LNCAP (cell line): ENCODE results near the gene IFI6.

Source experiments
- TF ChIP-seq, protein P1 (sequence below): fragments of 450-650 bp; IDR thresholded peaks from 2 replicates; pipeline ENCODE4 v1.5.1; 2017; ENCODE audit warnings: mild to moderate bottlenecking

IFI6 gene

DNA sequence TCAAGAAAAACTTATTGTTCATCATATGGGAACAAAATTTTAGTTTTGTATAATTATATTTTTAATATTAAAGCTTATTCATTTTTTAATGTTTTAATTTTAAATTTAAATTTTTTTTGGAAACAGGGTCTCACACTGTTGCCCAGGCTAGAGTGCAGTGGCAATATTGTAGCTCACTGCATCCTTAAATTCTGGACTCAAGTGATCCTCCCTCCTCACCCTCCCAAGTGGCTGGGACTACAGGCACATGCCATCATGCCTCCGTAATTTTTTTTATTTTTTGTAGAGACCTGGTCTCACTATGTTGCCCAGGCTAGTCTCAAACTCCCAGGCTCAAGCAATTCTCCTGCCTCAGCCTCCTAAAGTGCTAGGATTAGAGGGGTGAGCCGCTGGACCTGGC is 33.6 kb upstream of the IFI6 start:
- TF ChIP-seq, protein P1, sequence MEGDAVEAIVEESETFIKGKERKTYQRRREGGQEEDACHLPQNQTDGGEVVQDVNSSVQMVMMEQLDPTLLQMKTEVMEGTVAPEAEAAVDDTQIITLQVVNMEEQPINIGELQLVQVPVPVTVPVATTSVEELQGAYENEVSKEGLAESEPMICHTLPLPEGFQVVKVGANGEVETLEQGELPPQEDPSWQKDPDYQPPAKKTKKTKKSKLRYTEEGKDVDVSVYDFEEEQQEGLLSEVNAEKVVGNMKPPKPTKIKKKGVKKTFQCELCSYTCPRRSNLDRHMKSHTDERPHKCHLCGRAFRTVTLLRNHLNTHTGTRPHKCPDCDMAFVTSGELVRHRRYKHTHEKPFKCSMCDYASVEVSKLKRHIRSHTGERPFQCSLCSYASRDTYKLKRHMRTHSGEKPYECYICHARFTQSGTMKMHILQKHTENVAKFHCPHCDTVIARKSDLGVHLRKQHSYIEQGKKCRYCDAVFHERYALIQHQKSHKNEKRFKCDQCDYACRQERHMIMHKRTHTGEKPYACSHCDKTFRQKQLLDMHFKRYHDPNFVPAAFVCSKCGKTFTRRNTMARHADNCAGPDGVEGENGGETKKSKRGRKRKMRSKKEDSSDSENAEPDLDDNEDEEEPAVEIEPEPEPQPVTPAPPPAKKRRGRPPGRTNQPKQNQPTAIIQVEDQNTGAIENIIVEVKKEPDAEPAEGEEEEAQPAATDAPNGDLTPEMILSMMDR, result no peak

DNA sequence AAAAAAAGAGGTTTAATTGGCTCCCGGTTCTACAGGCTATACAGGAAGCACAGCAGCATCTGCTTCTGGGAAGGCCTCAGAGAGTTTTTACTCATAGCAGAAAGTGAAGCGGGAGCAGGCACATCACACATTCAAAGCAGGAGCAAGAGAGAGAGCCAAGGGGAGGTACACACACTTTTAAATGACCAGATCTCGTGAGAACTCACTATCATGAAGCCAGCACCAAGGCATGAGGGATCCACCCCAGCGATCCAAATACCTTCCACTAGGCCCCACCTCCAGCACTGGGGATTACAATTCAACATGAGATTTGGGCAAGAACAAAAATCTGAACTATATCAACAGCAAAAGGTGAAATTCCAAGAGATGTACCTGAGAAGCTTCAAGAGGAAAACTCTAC is 33.0 kb upstream of the IFI6 start:
- TF ChIP-seq, protein P1, result no peak

DNA sequence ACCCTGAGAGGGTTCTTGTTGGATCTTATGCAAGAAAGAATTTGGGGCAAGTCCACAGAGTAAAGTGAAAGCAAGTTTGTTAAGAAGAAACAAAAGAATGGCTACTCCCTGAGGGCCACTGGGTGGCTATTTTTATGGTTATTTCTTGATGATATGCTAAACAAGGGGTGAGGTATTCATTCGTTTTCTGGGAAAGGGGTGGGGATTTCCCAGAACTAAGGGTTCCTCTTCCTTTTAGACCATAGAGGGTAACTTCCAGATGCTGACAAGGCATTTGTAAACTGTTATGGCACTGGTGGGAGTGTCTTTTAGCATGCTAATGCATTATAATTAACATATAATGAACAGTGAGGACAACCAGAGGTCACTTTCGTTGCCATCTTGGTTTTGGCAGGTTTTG is 18.2 kb upstream of the IFI6 start:
- TF ChIP-seq, protein P1, result no peak

DNA sequence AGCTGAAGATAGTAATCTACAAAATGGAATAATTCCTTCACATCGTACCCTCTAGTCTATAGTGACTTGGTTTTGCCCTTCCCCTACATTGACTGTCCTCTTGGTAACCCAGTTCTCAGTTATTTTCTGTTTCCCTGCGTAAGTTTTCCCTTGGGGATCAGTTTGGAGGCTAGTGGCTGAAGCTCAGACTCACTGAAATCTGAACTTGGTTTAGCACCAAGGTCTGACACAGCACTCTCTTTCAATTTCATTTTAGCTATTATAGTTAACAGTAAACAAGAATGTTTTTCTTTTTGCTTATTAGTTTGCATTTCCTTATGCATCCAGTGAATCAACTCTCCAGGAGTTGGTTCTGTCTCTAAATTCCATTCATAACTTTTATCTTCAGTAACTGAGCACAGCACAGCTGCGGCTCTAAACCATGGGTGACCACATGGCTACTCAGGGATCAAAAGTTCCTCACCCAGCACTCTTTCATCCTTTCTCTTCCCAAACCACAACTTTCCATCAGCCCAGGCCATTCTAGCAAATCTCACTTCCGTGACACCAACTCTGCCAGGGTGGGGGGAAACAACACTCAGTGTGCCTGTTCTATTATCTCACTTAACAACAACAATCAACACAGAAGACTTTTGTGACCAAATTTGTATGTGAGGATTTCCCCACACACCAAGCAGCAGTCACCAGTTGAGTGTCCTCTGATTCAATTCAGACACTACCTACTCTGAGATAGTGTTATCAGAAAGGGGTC is 17.6 kb upstream of the IFI6 start:
- TF ChIP-seq, protein P1, result no peak

DNA sequence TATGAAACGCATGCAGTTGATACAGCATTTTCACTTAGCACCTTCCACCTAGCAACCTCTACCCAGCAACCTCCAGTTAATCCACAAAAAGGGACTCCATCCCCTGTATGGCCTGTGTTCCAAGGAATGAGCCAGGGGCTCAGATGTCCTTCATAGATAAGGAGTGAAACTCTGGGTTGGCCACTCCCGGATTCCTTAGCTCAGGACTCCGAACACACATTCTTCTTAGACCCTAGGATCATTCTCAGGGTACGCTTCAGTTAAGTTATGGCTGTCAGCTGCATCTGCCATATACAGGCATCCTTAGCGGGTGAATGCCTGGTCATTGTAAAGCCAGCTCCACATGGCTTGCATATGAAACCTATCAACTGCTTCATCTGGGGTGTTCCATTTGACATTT is 15.9 kb upstream of the IFI6 start:
- TF ChIP-seq, protein P1, result no peak

DNA sequence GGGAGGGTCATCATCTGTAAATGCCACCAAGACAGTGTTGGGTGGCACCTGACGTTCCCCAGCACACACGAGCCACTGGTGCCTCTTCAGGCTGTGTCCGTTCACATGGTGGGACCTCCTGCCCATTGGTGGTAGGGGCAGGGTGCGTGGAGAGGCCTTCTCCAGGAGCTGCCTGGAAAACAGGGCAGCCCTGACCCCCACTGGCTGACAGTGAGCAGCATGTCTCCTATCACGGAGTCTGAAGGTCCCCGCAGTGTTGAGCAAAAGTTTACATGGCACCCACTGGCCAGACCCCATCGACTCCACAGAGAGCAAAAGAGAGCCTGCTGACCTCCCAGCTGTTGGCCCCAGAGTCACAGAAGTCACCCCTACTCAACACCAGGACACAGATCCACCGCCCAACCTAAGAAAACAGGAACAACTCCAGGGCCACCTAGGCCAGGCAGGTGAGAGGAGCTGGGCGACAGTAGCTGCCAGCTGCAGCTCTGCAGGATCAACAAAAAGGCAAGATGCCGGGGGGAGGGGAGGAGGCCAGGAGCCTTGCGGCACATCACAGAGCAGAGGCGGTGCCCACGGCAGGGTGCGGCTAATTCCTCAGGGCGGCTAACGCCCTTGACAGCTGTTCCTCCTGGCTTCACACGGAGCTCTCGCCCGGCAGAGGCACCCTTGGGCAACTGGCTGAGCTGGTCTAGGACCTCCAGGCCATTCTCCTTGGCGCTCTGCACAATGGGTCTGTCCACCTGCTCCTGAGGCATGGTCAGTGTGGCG is 14.4 kb upstream of the IFI6 start:
- TF ChIP-seq, protein P1, result no peak

DNA sequence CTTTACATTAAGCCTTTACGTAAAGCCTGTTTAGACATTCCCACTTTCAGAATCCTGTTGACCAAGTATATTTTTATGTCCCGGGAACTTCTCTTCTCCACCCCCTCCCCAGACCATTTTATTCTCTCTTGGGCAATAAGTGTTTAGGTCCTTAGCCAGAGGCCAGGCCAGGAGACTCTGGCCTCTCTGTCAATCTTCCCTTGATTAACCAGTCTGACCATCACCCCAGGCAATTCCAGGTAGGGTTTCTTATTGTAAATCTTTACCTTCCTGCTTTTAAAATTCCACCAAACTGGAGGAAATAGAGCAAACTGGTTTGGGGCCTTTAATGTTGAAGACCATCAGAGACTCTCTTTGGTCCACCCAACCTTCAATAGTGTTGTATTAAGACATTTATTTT is 12.2 kb upstream of the IFI6 start:
- TF ChIP-seq, protein P1, result no peak
